Stimulated activated CD8-positive, alpha-beta memory T cell treated with anti-CD3 and anti-CD28 coated beads, Interleukin-15, amount 100 ng/mL, for 1 hour (primary cell): ENCODE measurements around the gene OR5V1.
"Not testable (repeated sequence)": the region's sequence is repeated elsewhere in the genome, so short reads cannot be mapped to it uniquely, and the experiment has no call there.

ENCODE experiments used
- DNase-seq: peaks from one replicate; pipeline ENCODE4 v3.0.0-alpha.2; 2020; ENCODE audit warnings: low read depth

Gene OR5V1

DNA sequence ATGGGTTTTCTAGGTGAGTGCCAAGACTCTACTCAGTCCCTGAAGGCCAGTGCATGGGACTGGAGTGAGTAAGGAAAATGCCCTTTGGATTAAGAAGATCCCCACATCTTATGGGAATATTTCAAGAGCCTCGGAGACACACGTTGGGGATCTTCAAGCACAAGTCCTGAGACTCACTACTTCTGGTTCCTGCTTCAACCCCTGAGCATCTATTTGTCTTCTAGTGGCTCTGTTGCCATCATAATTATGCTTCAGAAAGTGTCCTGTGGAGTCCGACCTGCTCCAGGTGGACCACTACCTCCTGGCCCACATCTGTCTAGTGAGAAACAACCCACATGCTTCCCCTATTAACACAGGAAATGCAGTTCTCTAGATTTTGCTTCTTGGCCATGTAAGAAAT lies at the start of gene OR5V1:
TSS of gene OR5V1 (minus strand) at position 101 of the 400 bp plus-strand sequence. CDS start 12,670 bp downstream, outside the sequence.
- no peak for DNase-seq

- no peak for DNase-seq
Observed at GRCh38 chr6:29414588-29414987, 45.9 kb upstream of the OR5V1 start, which contains the start of gene OR12D1. TSS of gene OR12D1 (plus strand) at chr6:29414928.

- no peak for DNase-seq
Observed at GRCh38 chr6:29403801-29404200, 35.1 kb upstream of the OR5V1 start.

GRCh38 chr6:29399525-29399924 lies 30.9 kb upstream of the OR5V1 start:
- DNase-seq = no peak

- DNase-seq = no peak
Observed at GRCh38 chr6:29395331-29395730, 26.7 kb upstream of the OR5V1 start, which contains the start of gene OR12D2. TSS of gene OR12D2 (plus strand) at chr6:29395631. CDS start at chr6:29396700, 1,069 bp downstream.

DNA sequence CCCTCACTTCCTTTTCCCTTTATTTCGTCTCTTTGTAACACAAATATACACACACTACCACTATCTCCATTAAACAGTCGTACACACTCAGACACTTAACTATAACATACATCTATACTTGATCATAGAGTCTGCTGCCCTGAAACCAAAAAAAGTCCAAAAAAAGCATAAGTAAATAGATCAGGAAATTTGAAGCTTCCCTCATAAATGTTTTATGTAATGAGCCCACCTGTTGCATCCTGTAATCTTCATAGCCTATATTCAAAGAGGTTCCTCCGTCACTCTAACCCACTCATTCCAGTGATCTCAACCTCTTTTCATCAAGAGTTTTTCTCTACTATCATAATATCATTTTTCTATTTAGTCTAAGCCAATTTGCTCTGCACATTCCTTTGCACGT lies 19.9 kb upstream of the OR5V1 start:
- no peak for DNase-seq

GRCh38 chr6:29376003-29376402 lies 7.3 kb upstream of the OR5V1 start:
- no peak for DNase-seq

- DNase-seq = no peak
Observed at GRCh38 chr6:29375191-29375590, 6.5 kb upstream of the OR5V1 start, which contains the start of gene OR12D3. TSS of gene OR12D3 (minus strand) at chr6:29375291. CDS start at chr6:29375287, 4 bp downstream.

DNA sequence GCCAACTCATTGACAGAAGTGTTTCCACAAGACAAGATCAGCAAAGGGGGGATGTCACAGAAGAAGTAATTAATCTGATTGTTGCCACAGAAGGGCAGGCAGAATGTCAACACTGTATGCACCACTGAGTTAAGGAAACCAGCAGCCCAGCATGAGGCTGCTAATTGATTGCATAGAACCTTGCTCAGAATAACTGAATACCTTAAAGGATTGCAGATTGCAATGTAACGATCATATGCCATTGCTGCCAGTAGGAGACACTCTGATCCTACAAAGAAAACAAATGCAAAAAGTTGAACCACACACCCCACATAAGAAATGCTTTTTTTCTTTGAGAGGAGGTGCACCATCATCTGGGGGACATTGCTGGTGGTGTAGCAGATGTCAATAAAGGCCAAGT lies 13.1 kb downstream of the OR5V1 start:
- no peak for DNase-seq

DNA sequence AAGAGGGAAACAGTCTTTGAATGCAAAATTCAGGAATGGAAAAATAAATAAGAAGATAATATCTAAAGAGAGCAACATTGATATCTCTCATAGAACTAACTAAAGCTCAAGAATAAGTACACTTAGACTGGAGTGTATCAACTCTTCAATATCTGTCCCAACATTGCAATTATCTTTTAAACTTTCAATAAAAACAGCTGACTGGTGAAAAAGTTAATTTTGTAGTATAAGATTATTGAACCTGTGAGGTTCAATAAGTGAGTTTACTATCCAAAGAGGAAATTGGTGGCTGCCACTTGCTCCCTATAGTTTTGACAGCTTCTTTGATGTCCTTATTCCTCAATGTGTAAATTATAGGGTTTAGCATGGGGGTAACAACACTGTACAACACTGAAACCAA lies 13.7 kb downstream of the OR5V1 start:
- no peak for DNase-seq

DNA sequence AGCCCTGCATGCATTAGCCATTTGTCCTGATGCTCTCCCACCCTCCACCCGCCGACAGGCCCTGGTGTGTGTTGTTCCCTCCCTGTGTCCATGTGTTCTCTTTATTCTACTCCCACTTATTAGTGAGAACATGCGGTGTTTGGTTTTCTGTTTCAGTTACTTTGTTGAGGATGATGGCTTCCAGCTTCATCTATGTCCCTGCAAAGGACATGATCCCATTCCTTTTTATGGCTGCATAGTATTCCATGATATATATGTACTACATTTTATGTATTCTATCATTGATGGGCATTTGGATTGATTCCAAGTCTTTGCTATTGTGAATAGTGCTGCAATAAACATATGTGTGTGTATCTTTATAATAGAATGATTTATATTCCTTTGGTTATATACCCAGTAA lies 19.3 kb downstream of the OR5V1 start:
- DNase-seq = not testable (repeated sequence)

DNA sequence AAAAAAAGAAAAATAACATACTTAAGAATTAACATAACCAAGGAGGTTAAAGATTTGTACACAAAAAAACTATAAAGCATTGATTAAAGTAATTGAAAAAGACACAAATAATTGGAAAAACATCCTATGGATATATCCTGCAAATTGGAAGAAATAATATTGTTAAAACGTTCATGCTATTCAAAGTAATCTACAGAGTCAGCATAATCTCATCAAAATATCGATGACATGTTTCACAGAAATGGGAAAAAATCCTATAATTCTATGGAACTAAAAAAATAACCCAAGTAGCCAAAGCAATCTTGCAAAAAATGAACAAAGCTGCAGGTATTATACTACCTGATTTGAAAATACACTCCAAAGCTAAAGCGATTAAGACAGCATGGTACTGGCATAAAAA lies 23.3 kb downstream of the OR5V1 start:
- DNase-seq = no peak

DNA sequence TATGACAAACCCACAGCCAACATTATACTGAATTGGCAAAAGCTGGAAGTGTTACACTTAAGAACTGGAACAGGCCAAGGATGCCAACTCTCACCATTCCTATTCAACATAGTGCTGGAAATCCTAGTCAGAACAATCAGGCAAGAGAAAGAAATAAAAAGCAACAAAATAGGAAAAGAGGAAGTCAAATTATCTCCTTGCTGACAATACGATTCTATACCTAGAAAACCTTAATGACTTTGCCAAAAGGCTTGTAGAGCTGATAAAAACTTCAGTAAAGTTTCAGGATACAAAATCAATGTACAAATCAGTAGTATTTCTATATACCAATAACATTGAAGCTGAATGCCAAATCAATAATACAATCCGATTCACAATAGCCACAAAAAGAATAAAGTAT lies 32.4 kb downstream of the OR5V1 start:
- no peak for DNase-seq

- DNase-seq = no peak
Observed at GRCh38 chr6:29332676-29333075, 36.0 kb downstream of the OR5V1 start.

- no peak for DNase-seq
Observed at GRCh38 chr6:29325777-29326176, 42.9 kb downstream of the OR5V1 start.

DNA sequence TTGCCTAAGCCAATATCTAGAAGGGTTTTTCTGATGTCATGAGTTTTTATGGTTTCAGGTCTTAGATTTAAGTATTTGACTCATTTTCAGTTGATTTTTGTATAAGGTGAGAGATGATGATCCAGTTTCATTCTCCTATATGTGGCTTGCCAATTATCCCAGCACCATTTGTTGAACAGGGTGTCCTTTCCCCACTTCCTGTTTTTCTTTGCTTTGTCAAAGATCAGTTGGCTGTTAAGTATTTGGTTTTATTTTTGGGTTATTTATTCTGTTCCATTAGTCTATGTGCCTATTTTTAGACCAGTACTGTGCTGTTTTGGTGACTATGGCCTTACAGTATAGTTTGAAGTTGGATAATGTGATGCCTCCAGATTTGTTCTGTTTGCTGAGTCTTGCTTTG lies 45.3 kb downstream of the OR5V1 start:
- not testable (repeated sequence) for DNase-seq

DNA sequence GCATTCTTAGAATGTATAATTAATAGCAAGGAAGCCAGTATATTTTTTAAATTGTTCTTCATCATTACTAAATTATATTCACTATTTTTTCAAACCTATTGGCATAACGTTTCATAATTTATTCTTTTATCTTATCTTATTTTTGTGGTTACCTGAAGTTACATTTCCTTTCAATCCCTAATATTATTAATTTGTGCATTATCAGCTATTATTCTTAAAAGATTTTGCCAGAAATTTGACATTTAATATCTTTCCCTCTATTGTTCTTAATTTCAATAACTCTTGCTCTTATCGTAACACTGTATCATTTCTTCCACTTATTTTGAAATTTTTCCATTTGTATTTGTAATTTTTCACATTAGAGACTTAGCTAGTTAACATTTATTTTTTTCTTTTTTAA lies 48.7 kb downstream of the OR5V1 start:
- no peak for DNase-seq
